Mesenchymal stem cell (in vitro differentiated cells and primary cell): ENCODE measurements around the gene ZFHX3.

Experiments
- DNase-seq: peaks from one replicate; pipeline ENCODE4 v3.0.0-alpha.2; 2013
- H2AFZ ChIP-seq: one replicate; pipeline ENCODE4 v1.6.1; 2013; ENCODE audit warnings: low read depth, mild to moderate bottlenecking, control low read depth, inconsistent platforms, low read length, moderate library complexity
- H2AK5ac ChIP-seq: 2 replicates; pipeline ENCODE4 v1.6.1; 2013; ENCODE audit warnings: low read length, moderate library complexity, mild to moderate bottlenecking, inconsistent platforms; ENCODE audit not compliant: severe bottlenecking
- H2BK120ac ChIP-seq: one replicate; pipeline ENCODE4 v1.6.1; 2013; ENCODE audit warnings: low read depth, mild to moderate bottlenecking, inconsistent platforms, low read length, moderate library complexity
- H2BK12ac ChIP-seq, 2 experiments: one replicate each; pipeline ENCODE4 v1.6.1; 2013; ENCODE audit warnings: inconsistent platforms in 2 of 2, low read length in 2 of 2, mild to moderate bottlenecking in 2 of 2, moderate library complexity in 2 of 2, control low read depth in 1 of 2
- H2BK15ac ChIP-seq: one replicate; pipeline ENCODE4 v1.6.1; 2013; ENCODE audit warnings: mild to moderate bottlenecking, low read depth, inconsistent platforms; ENCODE audit not compliant: poor library complexity, severe bottlenecking
- H2BK5ac ChIP-seq: 2 replicates; pipeline ENCODE4 v1.6.1; 2013; ENCODE audit warnings: low read depth, mild to moderate bottlenecking, low read length, control low read depth, inconsistent platforms; ENCODE audit not compliant: poor library complexity, severe bottlenecking
- H3K14ac ChIP-seq, 2 experiments: one replicate each; pipeline ENCODE4 v1.6.1; 2013; ENCODE audit warnings: inconsistent platforms in 2 of 2, low read length in 2 of 2, control low read depth in 1 of 2, mild to moderate bottlenecking in 1 of 2, moderate library complexity in 1 of 2
- H3K18ac ChIP-seq, 2 experiments: one replicate each; pipeline ENCODE4 v1.6.1; 2013; ENCODE audit warnings: inconsistent platforms in 2 of 2, low read length in 2 of 2, control low read depth in 1 of 2, low read depth in 1 of 2, mild to moderate bottlenecking in 1 of 2
- H3K23ac ChIP-seq, 2 experiments: one replicate each; pipeline ENCODE4 v1.6.1; 2013; ENCODE audit warnings: inconsistent platforms in 2 of 2, low read length in 2 of 2, mild to moderate bottlenecking in 2 of 2, moderate library complexity in 2 of 2, control low read depth in 1 of 2
- H3K27ac ChIP-seq: 2 replicates; pipeline ENCODE4 v1.5.1; 2013; ENCODE audit warnings: mild to moderate bottlenecking, moderate library complexity, low read length, control low read depth, inconsistent platforms; ENCODE audit not compliant: poor library complexity, severe bottlenecking
- H3K27me3 ChIP-seq, 2 experiments: 2 replicates each; pipeline versions ENCODE4 v1.6.1 to v1.7.0; 2013; ENCODE audit warnings: low read length in 2 of 2, mild to moderate bottlenecking in 2 of 2, moderate library complexity in 2 of 2, control low read depth in 1 of 2, inconsistent platforms in 1 of 2; ENCODE audit not compliant: control insufficient read depth in 1 of 2, insufficient read depth in 1 of 2
- H3K36me3 ChIP-seq, 2 experiments: 2 replicates each; pipeline versions ENCODE4 v1.6.1 to v1.7.0; 2013; ENCODE audit warnings: low read length in 2 of 2, control low read depth in 1 of 2, inconsistent platforms in 1 of 2, low read depth in 1 of 2, mild to moderate bottlenecking in 1 of 2; ENCODE audit not compliant: insufficient read depth in 2 of 2, control insufficient read depth in 1 of 2
- H3K4ac ChIP-seq, 2 experiments: one replicate each; pipeline ENCODE4 v1.6.1; 2013; ENCODE audit warnings: inconsistent platforms in 2 of 2, low read length in 2 of 2, mild to moderate bottlenecking in 2 of 2, moderate library complexity in 2 of 2, control low read depth in 1 of 2, low read depth in 1 of 2
- H3K4me1 ChIP-seq: 2 replicates; pipeline ENCODE4 v1.6.1; 2013; ENCODE audit warnings: low read depth, low read length, control low read depth; ENCODE audit not compliant: control insufficient read depth, insufficient read depth
- H3K4me2 ChIP-seq: 2 replicates; pipeline ENCODE4 v1.6.1; 2013; ENCODE audit warnings: low read length, mild to moderate bottlenecking, inconsistent platforms; ENCODE audit not compliant: poor library complexity, severe bottlenecking
- H3K4me3 ChIP-seq, 2 experiments: 2 replicates each; pipeline versions ENCODE4 v1.5.1 to v1.7.0; 2013; ENCODE audit warnings: low read length in 2 of 2, mild to moderate bottlenecking in 2 of 2, control low read depth in 1 of 2, low read depth in 1 of 2; ENCODE audit not compliant: insufficient read depth in 1 of 2
- H3K79me1 ChIP-seq: replicated peaks from 2 replicates; pipeline ENCODE4 v1.6.1; 2013; ENCODE audit warnings: mild to moderate bottlenecking, control low read depth, low read length, inconsistent platforms; ENCODE audit not compliant: poor library complexity, severe bottlenecking
- H3K9ac ChIP-seq: 2 replicates; pipeline ENCODE4 v1.7.0; 2013; ENCODE audit warnings: mild to moderate bottlenecking, low read length, moderate library complexity
- H3K9me3 ChIP-seq: 2 replicates; pipeline ENCODE4 v1.7.0; 2013; ENCODE audit warnings: mild to moderate bottlenecking, low read length; ENCODE audit not compliant: control insufficient read depth
- H4K8ac ChIP-seq: one replicate; pipeline ENCODE4 v1.6.1; 2013; ENCODE audit warnings: inconsistent platforms, mild to moderate bottlenecking, low read length, moderate library complexity
- H4K91ac ChIP-seq: one replicate; pipeline ENCODE4 v1.6.1; 2013; ENCODE audit warnings: mild to moderate bottlenecking, low read length, inconsistent platforms
- WGBS: methylation state at CpG from one replicate; pipeline ENCODE4 v1.1.7; 2013; ENCODE audit warnings: mixed read lengths; 5-methylcytosine and 5-hydroxymethylcytosine counted together

The ZFHX3 gene

DNA sequence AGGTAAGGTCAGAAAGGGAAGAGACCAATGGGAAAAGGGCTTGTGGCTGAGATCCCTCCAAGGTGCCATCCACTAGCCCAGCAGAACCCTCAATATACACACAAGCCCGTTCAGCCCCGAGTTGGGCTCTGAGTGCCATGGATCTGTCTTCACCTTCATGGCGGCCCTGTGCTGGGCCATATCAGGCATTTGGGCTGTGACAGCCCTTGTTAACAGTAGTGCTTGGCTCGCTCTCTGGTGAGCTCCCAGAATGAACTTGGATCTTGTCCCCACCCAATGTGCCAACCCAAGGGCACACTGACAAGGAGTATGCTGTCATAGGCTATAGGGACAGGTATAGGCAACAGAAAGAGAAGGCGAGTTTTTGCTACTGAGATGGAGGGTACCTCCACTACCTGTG is 182.7 kb downstream of the ZFHX3 start:
- no peak overlapping the region for H3K4ac ChIP-seq
- H2BK12ac ChIP-seq: no peak overlapping the region
- H3K9me3 ChIP-seq: no peaks in the 10 kb centered on the region
- no peak overlapping the region for H3K4me2 ChIP-seq
- H2AFZ ChIP-seq: no peak overlapping the region
- H3K27ac ChIP-seq: no peak overlapping the region
- no peak overlapping the region for H2BK5ac ChIP-seq
- H3K14ac ChIP-seq: no peak overlapping the region
- H3K9ac ChIP-seq: no peak overlapping the region
- no peak overlapping the region for H2BK15ac ChIP-seq
- no peaks in the 10 kb centered on the region for H3K27me3 ChIP-seq
- no peak overlapping the region for H3K18ac ChIP-seq
- no peaks in the 10 kb centered on the region for H3K4me1 ChIP-seq
- no peak for DNase-seq
- WGBS: 98% methylated on average over 5 of the region's 5 CpGs
- no peak overlapping the region for H3K4me3 ChIP-seq
- peaks cover 0 to 4% of the 10 kb centered on the region in 2 experiments for H3K36me3 ChIP-seq
- H3K79me1 ChIP-seq: peaks cover 8% of the 10 kb centered on the region
- H4K91ac ChIP-seq: peak overlapping the region; percentile 1
- no peak overlapping the region for H3K23ac ChIP-seq
- H4K8ac ChIP-seq: no peak overlapping the region
- H2AK5ac ChIP-seq: no peak overlapping the region
- no peak overlapping the region for H2BK120ac ChIP-seq

DNA sequence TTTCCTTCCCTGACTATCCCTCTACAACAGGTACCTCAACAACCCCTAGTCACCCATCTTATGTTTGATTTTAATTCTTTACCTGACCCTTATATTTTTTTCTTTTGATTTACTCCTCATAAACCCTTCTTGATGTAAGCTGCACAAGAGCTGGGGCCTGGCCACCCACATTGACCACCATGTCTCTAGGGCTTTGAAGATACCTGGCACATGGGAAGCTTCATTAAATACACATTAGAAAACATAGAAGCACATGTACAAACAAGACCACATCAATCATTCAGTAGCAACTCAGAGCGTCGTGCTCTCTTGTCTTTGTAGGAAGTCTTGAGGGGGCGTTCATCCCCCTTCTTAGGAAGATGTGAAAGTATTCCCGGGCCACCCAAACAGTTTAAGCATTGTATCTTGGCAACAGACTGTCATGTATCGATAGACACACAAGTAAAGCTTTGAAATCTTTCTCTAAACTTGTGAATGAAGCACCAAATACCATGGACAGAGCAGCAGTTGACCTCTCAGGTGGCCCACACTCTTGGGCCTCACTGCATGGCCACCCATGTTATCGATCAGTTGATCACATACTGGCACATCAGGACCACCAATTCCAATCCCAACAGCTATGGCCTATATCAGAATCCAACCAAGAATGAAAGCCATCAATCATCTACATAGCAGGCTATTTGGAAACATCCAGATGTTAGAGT is 183.6 kb downstream of the ZFHX3 start:
- H4K8ac ChIP-seq: no peak overlapping the region
- DNase-seq: no peak
- H3K4me1 ChIP-seq: peaks cover 1% of the 10 kb centered on the region
- no peak overlapping the region for H2BK15ac ChIP-seq
- H3K23ac ChIP-seq: no peak overlapping the region
- H3K27ac ChIP-seq: no peak overlapping the region
- H3K4me3 ChIP-seq: no peak overlapping the region
- H3K4ac ChIP-seq: no peak overlapping the region
- no peak overlapping the region for H2BK5ac ChIP-seq
- peaks cover 8% of the 10 kb centered on the region for H3K79me1 ChIP-seq
- 96% methylated on average over 5 of the region's 6 CpGs for WGBS
- no peak overlapping the region for H2AFZ ChIP-seq
- no peak overlapping the region for H3K14ac ChIP-seq
- no peak overlapping the region for H2BK120ac ChIP-seq
- H4K91ac ChIP-seq: no peak overlapping the region
- H3K4me2 ChIP-seq: no peak overlapping the region
- no peak overlapping the region for H3K18ac ChIP-seq
- H2BK12ac ChIP-seq: no peak overlapping the region
- no peaks in the 10 kb centered on the region for H3K9me3 ChIP-seq
- no peak overlapping the region for H2AK5ac ChIP-seq
- no peaks in the 10 kb centered on the region for H3K27me3 ChIP-seq
- no peak overlapping the region for H3K9ac ChIP-seq
- H3K36me3 ChIP-seq: peaks cover 0 to 4% of the 10 kb centered on the region in 2 experiments

DNA sequence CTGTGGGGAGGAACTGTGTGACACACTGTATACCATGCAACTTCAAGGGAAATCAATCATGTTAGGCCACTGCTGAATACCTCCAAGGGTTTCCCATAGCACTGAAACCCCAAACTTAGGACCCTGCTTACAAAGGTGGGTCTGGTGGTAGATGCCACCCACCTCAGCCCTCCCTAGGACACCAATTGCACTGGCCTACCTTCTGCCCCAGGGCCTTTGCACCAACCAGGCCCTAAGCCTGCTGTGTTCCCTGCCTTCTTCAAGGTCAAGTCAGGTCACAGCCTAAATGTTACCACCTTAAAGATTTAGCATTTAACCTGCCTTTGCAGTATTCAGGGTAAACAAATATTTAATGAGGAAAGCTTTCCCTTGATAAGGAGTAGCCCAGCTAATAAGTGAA is 185.8 kb downstream of the ZFHX3 start:
- H3K9me3 ChIP-seq: no peaks in the 10 kb centered on the region
- H4K8ac ChIP-seq: no peak overlapping the region
- H2AK5ac ChIP-seq: no peak overlapping the region

DNA sequence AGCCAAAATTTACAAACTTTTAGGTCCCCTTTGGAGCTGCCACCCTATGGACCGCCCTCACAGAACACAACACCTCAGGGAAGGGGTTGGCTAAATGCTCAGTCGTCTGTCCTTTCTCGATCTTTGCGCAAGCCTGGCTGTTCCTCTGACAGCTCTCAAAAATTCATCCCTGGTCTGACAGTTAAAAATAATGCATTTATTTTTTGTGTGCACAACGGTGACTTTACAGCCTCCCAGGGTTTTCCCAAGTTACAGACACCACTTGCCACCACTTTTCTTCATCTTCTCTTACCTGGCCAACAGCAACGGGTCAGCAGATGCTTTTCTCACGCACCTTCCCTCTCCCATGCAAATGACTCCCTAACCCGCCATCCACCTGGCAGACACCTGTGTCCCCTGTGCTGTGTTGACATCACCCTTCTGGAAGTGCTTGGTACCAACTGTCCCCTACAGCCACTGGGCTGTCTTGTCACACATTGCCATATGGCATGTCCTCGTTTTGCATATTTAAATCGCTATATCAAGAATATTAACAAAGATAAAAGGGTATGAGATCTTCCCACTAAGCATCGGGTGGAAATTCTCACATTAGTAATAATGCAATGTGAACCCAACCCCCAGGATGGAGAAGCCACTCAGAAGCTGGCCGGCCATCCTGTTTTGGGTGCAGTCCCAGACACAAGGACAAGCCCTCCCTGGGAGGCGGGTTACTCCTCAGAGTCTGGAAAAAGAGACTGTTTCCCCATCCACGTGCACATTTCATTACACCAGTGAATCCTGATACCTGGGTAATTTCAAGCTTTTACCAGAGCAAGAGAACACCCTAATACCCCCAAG is 187.0 kb downstream of the ZFHX3 start:
- peak overlapping the region in 1 of 2 experiments; percentile 6 for H2BK12ac ChIP-seq
- WGBS: 96% methylated on average over 14 of the region's 14 CpGs
- H3K9ac ChIP-seq: no peak overlapping the region
- H3K23ac ChIP-seq: no peak overlapping the region
- no peak overlapping the region for H2AFZ ChIP-seq
- H3K27ac ChIP-seq: no peak overlapping the region
- H4K91ac ChIP-seq: no peak overlapping the region
- H3K4me2 ChIP-seq: no peak overlapping the region
- no peak overlapping the region for H2BK120ac ChIP-seq
- no peak overlapping the region for H2BK15ac ChIP-seq
- no peak overlapping the region for H4K8ac ChIP-seq
- H3K14ac ChIP-seq: no peak overlapping the region
- H2BK5ac ChIP-seq: no peak overlapping the region
- peaks cover 1% of the 10 kb centered on the region for H3K4me1 ChIP-seq
- H3K4me3 ChIP-seq: no peak overlapping the region
- H3K4ac ChIP-seq: no peak overlapping the region
- H3K27me3 ChIP-seq: no peaks in the 10 kb centered on the region
- H2AK5ac ChIP-seq: no peak overlapping the region
- H3K18ac ChIP-seq: no peak overlapping the region
- H3K36me3 ChIP-seq: peaks cover 0 to 4% of the 10 kb centered on the region in 2 experiments
- H3K9me3 ChIP-seq: no peaks in the 10 kb centered on the region
- peaks cover 13% of the 10 kb centered on the region for H3K79me1 ChIP-seq
- DNase-seq: no peak

More for the DNA sequence above, 185.8 kb downstream of the ZFHX3 start:
- no peak for DNase-seq
- Histone ChIP-seq H2BK5ac (no peak overlapping the region), H3K27me3 (no peaks in the 10 kb centered on the region), H3K4me3 (no peak overlapping the region), H2BK12ac (no peak overlapping the region), H3K9ac (no peak overlapping the region), H2BK120ac (no peak overlapping the region), H3K4ac (no peak overlapping the region), H3K23ac (no peak overlapping the region), H2BK15ac (no peak overlapping the region), H3K14ac (peak overlapping the region in 1 of 2 experiments; percentile 26), H3K18ac (no peak overlapping the region), H3K4me2 (no peak overlapping the region), H4K91ac (no peak overlapping the region), H3K4me1 (peaks cover 1% of the 10 kb centered on the region), H2AFZ (no peak overlapping the region), H3K79me1 (peaks cover 13% of the 10 kb centered on the region), H3K36me3 (peaks cover 0 to 4% of the 10 kb centered on the region in 2 experiments), H3K27ac (no peak overlapping the region)
